SK-N-SH treated with all-trans-retinoic acid at 6 μM for 48 hours (cell line): ENCODE data around the gene TTBK1.

Experiments used
- ARNTL ChIP-seq: fragments of 450-650 bp; formaldehyde crosslinking; IDR thresholded peaks from 2 replicates; pipeline ENCODE4 v1.5.0; 2020; ENCODE audit warnings: low read depth, mild to moderate bottlenecking, moderate library complexity, borderline replicate concordance
- CREB5 ChIP-seq: fragments of 250-450 bp; sonication (Bioruptor Pico); IDR thresholded peaks from 2 replicates; pipeline ENCODE4 v1.5.1; 2020; ENCODE audit warnings: low read depth, mild to moderate bottlenecking, moderate library complexity
- ISL1 ChIP-seq: fragments of 250-450 bp; sonication (Bioruptor Pico); IDR thresholded peaks from 2 replicates; pipeline ENCODE4 v2.1.2; 2022; ENCODE audit warnings: mild to moderate bottlenecking, moderate library complexity
- PATZ1 ChIP-seq: fragments of 250-450 bp; sonication (Bioruptor Pico); IDR thresholded peaks from 2 replicates; pipeline ENCODE4 v1.8.0; 2020; ENCODE audit warnings: mild to moderate bottlenecking, moderate library complexity, borderline replicate concordance
- POU6F1 ChIP-seq: fragments of 250-450 bp; sonication (Bioruptor Pico); IDR thresholded peaks from 2 replicates; pipeline ENCODE4 v1.8.0; 2021; ENCODE audit warnings: low read depth, mild to moderate bottlenecking, moderate library complexity, borderline replicate concordance
- RARB ChIP-seq: fragments of 250-450 bp; sonication (Bioruptor Pico); IDR thresholded peaks from 2 replicates; pipeline ENCODE4 v1.8.0; 2021; ENCODE audit warnings: mild to moderate bottlenecking, moderate library complexity
- ZFP30 ChIP-seq: fragments of 450-650 bp; formaldehyde crosslinking; IDR thresholded peaks from 2 replicates; pipeline ENCODE4 v1.5.0; 2022; ENCODE audit warnings: mild to moderate bottlenecking, moderate library complexity

- TF ChIP-seq ZFP30 (CRISPR knock-in tag) (no peak), ISL1 (CRISPR knock-in tag) (no peak), PATZ1 (CRISPR knock-in tag) (no peak), CREB5 (no peak), POU6F1 (no peak), RARB (no peak), ARNTL (CRISPR knock-in tag) (no peak)
These were observed 92.2 kb downstream of the TTBK1 start for GRCh38 chr6:43335469-43335868.
